HK-2 (cell line): ENCODE data around the gene LUC7L.
"Not testable (repeated sequence)": the region's sequence is repeated elsewhere in the genome, so short reads cannot be mapped to it uniquely, and the experiment has no call there.

Source experiments
- DNase-seq: peaks from one replicate; pipeline ENCODE4 v3.0.0-alpha.2; 2018; ENCODE audit not compliant: unreplicated experiment

Gene LUC7L

DNA sequence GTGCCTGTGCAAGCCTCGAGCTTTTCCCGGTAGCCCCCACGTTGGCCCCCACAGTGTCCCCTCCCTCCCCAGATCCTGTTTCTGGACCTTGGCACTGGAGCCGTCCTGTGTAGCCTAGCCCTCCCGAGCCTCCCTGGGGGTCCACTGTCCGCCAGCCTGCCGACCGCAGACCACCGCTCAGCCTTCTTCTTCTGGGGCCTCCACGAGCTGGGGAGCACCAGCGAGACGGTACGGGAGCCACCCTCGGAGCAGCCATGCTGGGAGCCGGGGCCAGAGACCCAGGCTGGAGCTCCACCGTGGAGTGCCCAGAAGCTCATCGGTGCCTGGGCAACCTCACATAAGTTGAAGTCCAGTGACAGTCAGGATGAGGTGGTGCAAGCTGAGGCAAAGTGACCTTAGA is 34.7 kb upstream of the LUC7L start:
- DNase-seq = no peak

DNA sequence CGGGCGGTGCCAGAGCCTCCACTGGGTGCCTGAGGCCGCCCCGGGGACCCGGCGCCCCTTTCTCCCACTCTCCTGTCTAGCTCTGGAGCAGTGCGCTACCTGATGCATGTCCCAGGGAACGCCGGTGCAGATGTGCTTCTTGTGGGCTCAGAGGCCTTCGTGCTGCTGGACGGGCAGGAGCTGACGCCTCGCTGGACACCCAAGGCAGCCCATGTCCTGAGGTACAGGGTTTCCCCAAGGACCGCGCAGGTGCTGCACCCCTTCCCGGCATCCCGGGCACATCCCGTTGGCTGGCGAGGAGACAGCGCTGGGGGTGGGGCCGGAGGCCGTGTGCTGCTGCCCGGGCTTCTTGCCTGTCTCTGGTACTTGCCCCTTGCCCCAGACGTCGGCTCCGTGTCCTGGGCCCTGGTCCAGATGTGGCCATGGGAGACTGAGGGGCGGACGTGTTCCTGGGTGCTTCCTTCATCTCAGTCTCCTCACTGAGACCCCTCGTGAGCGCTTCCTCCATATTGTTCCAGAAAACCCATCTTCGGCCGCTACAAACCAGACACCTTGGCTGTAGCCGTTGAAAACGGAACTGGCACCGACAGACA is 34.0 kb upstream of the LUC7L start:
- no peak for DNase-seq

DNA sequence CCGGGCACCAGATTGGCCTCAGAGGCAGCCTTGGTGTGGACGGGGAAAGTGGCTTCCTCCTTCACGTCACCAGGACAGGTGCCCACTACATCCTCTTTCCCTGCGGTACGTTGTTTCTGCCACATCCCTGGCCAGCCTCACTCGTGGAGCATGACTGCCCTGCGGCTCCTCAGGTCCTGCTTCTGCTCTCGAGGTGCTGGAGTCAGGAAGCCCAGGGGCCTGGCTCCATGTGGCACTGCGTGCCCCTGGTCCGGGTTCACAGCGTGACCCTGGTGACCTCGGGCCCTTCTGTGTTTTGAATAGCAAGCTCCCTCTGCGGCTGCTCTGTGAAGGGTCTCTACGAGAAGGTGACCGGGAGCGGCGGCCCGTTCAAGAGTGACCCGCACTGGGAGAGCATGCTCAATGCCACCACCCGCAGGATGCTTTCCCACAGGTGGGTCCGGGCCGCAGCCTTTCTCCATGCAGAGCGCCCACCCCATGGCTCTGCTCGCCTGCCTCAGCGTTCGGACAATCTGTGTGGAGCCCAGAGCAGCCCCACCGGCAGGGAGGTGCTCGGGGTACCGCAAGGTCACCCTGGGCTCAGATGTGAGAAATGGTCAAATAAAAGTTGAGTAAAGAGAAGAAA is 33.0 kb upstream of the LUC7L start:
- DNase-seq = no peak

DNA sequence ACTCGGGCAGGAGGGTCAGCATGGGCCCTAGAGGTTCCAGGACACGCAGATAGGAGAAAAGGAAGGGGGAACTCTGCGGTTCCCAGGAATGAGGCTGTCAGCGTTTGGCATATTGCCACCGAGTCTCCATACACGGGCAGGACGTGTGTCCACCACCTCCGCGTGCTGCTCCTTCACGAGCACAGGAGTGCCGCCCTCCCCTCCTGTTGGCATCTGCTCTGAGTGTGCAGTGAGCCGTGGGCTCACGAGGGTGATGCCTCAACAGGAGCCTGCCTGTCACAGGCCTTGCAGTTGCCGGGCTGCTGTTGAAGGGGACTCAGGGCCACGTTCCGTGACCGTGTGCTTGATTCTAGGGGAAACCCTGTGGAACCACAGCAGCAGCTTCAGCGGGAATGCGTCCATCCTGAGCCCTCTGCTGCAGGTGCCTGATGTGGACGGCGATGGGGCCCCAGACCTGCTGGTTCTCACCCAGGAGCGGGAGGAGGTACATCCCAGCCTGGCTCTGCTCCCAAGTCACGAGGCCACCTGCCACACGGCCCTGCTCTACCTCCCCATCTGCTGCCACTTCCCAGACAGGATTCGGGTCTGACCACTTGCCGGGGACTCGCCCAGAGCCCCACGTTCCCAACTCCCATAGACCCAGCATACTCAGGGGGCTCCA is 31.9 kb upstream of the LUC7L start:
- no peak for DNase-seq

DNA sequence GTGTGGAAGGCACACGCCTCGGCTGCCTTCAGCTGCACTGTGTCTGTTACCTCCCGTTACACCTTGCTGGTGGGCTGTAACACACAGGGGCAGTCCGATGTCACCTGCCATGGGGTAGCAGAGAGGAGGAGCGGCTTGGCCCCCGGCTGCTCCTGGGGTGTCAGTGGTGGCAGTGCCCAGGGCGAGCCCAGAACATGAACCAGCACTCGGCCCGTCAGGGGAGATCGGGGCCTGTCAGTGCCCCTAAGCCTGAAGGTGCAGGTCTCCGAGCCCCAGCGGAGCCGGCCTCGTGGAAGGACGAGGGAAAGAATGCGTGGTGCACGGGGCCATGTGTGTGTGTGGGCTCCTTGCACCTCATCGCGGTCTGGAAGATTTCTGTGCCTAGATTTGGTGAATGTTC is 31.1 kb upstream of the LUC7L start:
- DNase-seq = no peak

DNA sequence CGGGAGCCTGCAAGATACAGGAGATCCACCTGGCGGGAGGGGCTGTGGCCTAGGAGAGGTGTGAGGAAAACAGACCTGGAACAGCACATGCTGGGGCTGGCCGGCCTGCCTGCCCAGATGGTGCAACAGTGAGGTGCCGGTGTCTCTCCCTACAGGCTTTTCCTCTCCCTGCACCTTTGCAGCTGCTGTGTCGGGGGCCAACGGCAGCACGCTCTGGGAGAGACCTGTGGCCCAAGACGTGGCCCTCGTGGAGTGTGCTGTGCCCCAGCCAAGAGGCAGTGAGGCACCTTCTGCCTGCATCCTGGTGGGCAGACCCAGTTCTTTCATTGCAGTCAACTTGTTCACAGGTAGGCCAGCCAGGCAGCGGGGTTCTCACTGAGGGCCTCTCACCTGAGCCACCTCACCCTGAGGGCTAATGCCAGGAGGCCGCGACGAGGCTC is 30.6 kb upstream of the LUC7L start:
- no peak for DNase-seq

DNA sequence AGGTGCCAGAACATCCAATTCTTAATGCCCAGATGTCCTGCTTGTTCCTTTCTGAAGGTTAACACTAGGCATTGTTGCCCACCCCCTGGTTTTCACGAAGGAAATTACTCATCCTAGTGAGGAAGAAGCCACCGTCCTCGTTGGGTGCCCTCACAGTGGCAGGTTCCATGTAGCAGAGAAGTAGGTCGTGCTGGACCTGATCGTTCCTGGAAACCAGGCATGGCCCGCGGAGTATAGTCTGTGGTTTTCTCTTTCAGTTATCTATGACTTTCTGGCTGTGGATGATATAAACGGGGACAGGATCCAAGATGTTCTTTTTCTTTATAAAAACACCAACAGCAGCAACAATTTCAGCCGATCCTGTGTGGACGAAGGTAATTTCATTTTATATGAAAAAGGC is 30.0 kb upstream of the LUC7L start:
- DNase-seq = no peak

DNA sequence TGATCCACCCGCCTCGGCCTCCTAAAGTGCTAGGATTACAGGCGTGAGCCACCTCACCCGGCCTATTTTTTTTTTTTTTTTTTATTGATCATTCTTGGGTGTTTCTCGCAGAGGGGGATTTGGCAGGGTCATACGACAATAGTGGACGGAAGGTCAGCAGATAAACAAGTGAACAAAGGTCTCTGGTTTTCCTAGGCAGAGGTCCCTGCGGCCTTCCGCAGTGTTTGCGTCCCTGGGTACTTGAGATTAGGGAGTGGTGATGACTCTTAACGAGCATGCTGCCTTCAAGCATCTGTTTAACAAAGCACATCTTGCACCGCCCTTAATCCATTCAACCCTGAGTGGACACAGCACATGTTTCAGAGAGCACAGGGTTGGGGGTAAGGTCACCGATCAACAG is 28.8 kb upstream of the LUC7L start:
- not testable (repeated sequence) for DNase-seq

DNA sequence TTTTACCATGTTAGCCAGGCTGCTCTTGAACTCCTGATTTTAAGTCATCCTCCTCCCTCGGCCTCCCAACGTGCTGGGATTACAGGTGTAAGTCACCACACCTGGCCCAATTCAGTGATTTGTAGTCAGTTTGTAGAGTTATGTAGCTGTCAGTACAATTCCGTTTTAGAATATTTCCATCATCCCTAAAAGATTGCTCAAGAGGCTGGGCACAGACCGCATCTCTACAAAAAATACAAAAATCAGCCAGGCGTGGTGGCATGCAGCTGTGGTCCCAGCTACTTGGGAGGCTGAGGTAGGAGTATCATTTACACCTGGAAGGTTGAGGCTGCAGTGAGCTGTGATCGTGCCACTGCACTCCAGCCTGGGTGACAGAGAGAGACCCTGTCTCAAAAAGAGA is 25.9 kb upstream of the LUC7L start:
- no peak for DNase-seq

DNA sequence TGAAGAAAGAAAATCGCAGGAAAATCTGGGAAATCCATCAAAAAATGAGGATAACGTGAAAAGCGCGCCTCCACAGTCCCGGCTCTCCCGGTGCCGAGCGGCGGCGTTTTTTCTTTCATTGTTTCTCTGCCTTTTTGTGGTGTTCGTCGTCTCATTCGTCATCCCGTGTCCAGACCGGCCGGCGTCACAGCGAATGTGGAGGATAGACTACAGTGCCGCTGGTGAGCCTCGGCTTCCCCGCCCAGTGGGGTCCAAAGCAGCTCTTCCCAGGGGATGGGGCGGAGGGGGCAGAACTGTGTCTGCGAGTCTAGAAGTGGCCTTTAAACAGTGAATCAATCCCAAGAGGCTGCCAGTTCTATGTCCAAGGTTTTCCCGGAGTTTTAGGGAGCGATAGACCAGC is 25.2 kb upstream of the LUC7L start:
- no peak for DNase-seq

DNA sequence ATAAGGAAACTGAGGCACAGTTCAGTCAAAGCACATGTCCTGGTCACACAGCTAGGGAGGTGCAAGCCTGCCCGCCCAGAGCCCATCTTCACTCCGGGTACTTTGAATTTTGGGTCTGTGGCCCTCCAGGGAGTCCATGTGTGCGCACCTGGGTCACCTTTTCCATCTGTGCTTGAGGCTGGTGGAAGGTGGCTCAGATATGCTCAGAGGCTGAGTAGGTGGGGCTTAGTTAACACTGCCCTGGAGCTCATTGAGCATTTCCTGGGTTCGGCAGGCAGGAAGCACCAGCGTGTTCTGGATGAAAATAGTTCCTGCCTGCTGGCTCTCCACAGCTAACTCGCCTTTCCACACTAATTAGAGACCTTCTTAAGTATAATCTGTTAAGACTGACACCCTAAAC is 24.6 kb upstream of the LUC7L start:
- DNase-seq = no peak

DNA sequence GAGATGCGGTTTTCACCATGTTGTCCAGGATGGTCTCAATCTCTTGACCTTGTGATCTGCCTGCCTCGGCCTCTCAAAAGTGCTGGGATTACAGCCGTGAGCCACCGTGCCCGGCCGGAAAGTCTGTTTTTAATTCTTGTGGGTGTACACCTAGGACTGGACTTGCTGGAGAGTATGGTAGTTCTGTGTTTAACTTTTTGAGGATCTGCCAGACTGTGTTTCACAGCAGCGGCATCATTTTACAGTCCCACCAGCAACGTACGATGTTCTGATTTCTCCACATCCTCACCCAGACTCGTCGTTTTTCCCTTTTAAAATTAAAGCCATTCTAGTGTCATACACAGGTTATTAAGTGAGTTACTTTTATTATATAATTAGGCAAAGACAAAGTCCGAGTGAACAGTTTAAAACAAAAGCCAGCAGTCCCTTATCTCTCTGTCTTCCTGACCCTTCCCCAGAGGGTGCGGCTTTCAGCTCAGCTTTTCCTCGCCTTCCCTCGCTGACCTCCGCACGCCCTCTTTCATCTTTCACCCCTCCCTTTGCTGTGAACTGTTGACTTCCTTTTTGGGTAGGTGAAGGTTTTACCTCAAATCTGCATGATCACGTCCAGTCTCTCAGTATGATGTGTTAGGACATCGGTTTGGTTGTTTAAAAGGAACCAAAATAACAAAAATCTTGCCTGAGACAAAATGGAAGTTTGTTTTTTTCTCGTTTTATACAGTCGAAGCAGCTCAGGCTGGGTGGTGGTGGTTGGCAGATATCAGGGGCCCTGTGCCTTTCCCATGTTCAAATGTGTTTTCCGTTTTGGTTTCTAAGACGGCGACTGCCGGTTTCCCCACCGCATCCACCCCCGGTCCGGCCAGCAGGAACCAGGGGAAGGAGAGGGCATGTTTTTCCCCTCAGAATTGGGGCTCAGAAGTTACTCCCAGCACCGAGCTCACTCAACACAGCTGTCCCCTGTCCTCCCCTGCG is 23.4 kb upstream of the LUC7L start:
- no peak for DNase-seq

DNA sequence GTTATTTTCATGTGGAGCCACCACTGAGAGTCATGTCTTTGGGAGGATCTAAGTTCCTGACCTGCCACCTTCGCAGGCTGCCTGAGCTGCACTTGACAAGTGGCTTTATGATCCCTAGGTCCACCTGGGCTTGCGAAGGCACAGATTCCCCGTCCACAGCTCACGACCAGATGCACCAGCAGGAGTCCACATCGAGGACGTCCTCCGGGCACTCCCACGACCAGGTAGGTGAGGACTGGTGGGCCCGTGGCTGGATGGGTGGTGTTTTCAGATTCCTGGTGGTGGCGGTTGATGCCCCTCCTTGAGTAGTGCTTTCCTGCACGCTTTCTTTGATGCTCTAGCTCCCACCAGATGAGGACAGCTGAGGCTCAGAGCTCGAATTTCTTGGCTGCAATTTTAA is 20.2 kb upstream of the LUC7L start:
- no peak for DNase-seq

DNA sequence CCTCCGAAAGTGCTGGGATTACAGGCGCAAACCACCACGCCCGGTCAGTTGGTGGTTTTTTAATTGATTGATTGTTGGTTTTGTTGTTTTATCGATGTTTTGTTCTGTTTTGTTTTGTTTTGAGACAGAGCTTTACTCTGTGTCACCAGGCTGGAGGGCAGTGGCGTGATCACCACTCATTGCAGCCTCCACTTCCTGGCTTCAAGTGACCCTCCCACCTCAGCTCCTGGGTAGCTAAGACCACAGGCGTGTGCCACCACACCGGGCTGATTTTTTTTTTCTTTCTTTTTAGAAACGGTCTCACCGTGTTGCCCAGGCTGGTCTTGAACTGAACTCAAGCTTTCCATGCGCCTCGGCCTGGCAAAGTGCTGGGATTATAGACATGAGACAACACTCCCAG is 17.8 kb upstream of the LUC7L start:
- DNase-seq = no peak

DNA sequence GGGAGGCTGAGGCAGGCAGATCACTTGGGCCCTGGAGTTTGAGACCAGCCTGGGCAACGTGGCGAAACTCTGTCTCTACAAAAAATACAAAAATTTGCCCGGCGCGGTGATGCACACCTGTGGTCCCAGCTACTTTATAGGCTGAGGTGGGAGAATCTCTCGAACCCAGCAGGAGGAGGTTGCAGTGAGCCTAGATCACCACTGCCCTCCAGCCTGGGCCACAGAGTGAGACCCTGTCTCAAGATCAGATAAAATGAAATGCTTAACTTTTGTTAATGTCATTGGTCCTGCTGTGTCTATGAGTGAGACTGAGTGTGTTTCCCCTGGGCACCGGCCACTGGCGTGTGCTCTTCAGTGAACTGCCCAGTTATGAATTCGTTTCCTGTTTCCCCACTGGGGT is 15.9 kb upstream of the LUC7L start:
- no peak for DNase-seq

DNA sequence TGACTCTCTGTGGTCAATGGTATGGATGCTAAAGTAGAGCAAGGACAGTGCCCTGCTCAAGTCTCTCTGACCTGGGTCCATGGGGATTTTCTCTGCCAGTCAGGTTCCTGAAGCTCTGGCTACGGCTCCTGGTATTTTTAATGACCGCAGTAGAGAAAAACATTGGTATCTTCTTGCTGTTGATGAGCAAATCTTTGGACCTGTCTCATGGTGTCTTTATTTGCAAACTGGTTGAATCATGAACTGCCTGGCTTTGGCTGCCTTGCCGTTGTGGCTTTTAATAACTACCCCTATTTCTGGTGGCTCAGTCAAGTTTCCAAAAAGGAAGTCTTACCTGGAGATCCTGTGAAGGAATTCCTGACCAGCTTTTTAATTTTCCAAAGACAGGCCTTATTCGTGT is 14.1 kb upstream of the LUC7L start:
- DNase-seq = no peak

DNA sequence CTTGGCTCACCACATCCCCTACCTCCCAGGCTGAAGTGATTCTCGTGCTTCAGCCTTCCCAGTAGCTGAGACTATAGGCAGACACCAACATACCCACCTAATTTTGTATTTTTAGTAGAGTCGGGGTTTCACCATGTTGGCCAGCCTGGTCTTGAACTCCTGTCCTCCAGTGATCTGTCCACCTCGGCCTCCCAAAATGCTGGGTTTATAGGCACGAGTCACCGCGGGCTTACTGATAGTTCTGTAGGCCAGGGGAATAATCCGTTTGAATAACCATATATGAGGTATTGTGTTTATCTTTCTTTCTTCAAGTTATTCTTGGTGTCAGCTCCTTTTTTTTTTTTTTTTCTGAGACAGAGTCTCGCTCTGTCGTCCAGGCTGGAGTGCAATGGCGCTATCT is 13.0 kb upstream of the LUC7L start:
- no peak for DNase-seq

DNA sequence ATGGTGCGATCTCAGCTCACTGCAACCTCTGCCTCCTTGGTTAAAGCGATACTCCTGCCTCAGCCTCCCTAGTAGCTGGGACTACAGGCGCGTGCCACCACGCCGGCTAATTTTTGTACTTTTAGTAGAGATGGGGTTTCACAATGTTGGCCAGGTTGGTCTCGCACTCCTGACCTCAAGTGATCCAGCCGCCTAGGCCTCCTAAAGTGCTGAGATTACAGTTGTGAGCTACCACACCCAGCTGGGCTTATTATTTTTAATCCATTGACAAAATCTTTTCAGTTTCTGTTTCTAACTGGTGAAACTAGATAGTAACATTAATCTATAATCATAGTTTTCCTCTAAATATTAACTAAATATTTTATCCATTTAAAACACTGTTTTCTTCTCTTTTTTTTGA is 11.3 kb upstream of the LUC7L start:
- DNase-seq = no peak

DNA sequence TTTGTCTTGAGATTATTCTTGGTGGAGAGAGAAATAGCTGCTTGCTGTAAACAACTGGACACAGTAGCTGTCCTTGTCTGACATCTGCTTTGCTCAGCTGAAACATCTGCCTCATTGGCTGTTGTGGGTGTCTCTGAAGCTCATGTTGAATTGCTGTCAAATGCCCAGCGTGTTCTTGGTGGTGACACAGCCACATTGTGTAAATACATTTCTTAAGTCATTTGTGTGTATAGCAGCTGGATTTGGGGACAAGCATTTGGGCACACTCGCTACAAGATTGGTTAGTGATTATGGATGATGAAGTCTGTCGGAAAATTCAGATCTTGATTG is 10.7 kb upstream of the LUC7L start:
- no peak for DNase-seq

DNA sequence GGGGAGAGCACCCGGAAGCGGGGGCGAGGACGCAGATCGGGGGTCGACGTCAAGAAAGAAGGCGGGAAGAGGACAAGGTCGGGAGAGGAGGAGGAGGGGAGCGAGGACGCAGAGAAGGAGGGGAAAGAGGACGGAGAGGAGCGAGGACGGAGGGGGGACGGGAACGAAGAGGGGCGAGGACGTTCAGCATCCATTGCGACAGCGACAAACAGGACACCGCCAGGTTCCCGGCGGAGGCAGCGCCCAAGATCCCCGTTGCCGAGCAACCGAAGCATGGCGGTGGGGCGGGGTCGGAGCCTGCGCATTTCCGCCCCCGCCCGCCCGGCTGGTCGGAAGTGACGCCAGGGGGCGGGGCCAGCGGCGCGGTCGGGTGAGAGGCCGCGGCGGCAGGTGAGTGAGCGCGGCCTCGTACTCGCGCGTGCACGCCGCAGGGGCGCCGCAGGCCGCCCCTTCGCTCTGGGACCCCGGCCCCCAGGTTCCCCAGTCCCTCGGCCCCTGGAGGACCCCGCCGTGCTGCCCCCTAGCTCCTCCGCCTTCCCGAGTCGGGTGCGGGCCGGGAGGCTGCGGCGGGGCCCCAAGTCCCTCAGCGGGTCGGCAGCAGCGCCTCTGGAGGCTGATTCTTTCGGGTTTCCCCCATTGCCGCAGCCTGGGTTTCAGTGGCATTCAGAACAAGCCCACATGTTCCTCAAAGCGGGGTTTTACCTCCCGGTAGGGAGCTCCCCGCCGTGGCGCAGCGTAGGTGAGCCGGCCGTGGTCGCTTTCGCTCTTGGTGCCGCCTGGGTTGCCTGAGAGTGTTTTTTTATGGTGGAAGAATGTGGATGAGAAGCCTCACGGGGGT is 5.4 kb upstream of the LUC7L start, which contains the start of gene FAM234A:
Gene FAM234A (plus strand): TSS at position 354 of the 838 bp plus-strand sequence. CDS start 19,593 bp downstream, outside the sequence.
- DNase-seq = peak; percentile 81

DNA sequence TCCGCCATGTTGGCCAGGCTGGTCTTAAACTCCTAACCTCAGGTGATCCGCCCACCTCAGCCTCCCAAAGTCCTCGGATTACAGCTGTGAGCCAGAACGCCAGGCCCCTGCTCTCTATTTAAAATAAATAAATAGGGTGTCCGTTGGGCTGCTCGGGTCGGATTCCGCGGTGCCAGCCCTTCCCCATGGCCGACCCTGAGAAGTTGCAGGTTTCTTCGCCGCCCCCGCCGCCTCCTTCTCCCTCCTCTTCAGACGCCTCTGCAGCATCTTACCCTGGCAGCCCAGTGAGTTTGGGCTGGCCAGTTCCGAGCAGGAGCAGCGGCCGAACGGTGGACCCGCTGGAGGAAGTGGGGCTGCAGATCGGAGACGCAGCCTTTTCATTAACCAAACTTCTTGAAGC is 1.7 kb upstream of the LUC7L start:
- DNase-seq = no peak

DNA sequence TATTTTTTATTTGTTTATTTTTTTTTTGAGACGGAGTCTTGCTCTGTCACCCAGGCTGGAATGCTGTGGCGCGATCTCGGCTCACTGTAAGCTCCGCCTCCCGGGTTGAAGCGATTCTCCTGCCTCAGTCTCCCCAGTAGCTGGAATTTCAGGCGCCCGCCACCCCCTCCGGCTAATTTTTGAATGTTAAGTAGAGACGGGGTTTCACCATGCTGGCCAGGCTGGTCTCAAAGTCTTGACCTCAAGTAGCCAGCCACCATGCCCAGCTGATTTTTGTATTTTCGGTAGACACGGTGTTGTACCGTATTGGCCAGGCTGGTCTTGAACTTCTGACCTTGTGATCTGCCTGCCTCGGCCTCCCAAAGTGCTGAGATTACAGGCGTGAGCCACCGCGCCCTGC is 1.1 kb upstream of the LUC7L start:
- not testable (repeated sequence) for DNase-seq
